Stimulated activated memory B cell treated with anti-CD40 and anti-IgM and Interleukin-4, amounts not matched to agents 10 μg/mL and 1 μg/mL and 100 μg/mL, for 72 hours (primary cell): ENCODE data around the gene NLN.
"Not testable (repeated sequence)": the region's sequence is repeated elsewhere in the genome, so short reads cannot be mapped to it uniquely, and the experiment has no call there.

Experiments used
- ATAC-seq: fragments of 150-1000 bp; cut with Tn5 transposase; 2 replicates; pipeline ENCODE4 v1.10.0; 2021
- H3K27ac Mint-ChIP-seq: one replicate; pipeline ENCODE4 v1.8.0; 2022; ENCODE audit warnings: mild to moderate bottlenecking, mixed read lengths
- H3K27me3 Mint-ChIP-seq: one replicate; pipeline ENCODE4 v1.8.0; 2022; ENCODE audit warnings: mixed read lengths
- H3K36me3 Mint-ChIP-seq: one replicate; pipeline ENCODE4 v1.8.0; 2022; ENCODE audit warnings: mixed read lengths
- H3K4me1 Mint-ChIP-seq: one replicate; pipeline ENCODE4 v1.8.0; 2022; ENCODE audit warnings: mixed read lengths
- H3K4me3 Mint-ChIP-seq: one replicate; pipeline ENCODE4 v1.8.0; 2022; ENCODE audit warnings: mild to moderate bottlenecking, moderate library complexity, mixed read lengths
- H3K9me3 Mint-ChIP-seq: one replicate; pipeline ENCODE4 v1.8.0; 2022; ENCODE audit warnings: mixed read lengths

Gene NLN

GRCh38 chr5:65721050-65721719 is 820 bp upstream of the NLN start:
- Mint-ChIP-seq H3K36me3 (peaks cover 4% of the 10 kb centered on the region), H3K9me3 (no peaks in the 10 kb centered on the region), H3K4me3 (peak overlapping the region; percentile 97), H3K27me3 (no peaks in the 10 kb centered on the region), H3K27ac (peak overlapping the region; percentile 95), H3K4me1 (peaks cover 16% of the 10 kb centered on the region)
- ATAC-seq = peak; percentile 57

DNA sequence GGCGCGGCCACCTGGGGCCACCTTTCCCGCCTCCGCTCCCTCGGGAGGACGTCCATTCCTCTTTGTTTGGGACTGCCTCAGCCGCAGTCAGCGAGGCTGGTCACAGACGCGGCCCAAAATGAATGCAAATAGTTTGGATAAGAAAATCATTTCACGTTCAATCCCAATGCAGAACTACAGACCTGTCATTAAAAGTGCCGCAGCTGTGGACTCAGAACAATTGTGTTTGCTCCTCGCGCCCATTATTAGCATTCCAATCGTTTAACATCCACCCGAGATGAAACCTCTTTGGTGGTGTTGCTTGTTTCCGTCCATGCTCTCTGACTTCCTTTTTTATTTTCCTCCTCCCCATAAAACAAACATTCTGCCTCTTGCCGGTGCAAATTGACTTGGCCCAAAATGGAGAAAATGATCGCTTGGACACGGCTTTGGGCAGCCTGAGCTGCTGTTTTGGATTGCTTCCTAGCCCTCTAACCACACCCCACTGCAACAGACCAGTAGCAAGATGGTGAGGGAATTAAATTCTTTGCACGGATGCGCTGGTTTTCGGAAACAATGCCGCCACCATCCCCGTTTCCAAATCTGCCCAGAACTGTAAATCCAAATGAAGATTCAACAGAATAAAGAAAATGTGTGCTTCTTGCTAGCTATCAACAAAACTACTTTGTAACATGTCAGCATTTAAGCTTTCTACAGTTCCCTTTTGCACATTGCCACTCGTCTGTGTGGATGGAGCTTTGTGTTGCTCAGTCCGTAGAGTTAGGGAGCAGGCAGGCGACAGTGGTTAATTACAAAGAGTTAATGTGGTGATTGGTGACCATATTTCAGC is 784 bp downstream of the NLN start:
- ATAC-seq = no peak
- Mint-ChIP-seq H3K4me1 (peaks cover 24% of the 10 kb centered on the region), H3K27ac (peak overlapping the region; percentile 95), H3K27me3 (no peaks in the 10 kb centered on the region), H3K36me3 (peaks cover 4% of the 10 kb centered on the region), H3K9me3 (no peaks in the 10 kb centered on the region), H3K4me3 (peak overlapping the region; percentile 97)

GRCh38 chr5:65727491-65728156 is 5.6 kb downstream of the NLN start:
- no peak for ATAC-seq
- no peaks in the 10 kb centered on the region for H3K9me3 Mint-ChIP-seq
- no peak overlapping the region for H3K27ac Mint-ChIP-seq
- H3K27me3 Mint-ChIP-seq = no peaks in the 10 kb centered on the region
- H3K4me3 Mint-ChIP-seq = no peak overlapping the region
- H3K36me3 Mint-ChIP-seq = peaks cover 5% of the 10 kb centered on the region
- peaks cover 28% of the 10 kb centered on the region for H3K4me1 Mint-ChIP-seq

DNA sequence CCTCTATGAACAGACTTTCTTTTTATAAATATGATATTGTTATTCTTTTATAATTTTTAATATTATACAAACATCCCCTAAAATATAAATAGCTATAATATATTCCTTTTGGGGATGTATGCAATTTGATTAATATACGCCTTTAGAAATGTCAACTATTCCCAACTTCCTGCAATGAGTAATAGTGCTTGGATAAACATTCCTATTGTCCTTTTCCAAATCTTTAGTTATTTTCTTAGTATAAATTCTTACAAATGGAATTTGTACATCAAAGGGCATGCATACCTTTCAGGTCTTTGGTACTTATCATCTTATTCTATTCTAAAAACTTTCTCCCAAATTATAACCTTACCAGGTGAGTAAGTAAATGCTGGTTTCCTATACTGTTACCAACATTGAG is 6.2 kb downstream of the NLN start:
- ATAC-seq = no peak
- Mint-ChIP-seq H3K27me3 (no peaks in the 10 kb centered on the region), H3K36me3 (peaks cover 5% of the 10 kb centered on the region), H3K4me3 (no peak overlapping the region), H3K27ac (no peak overlapping the region), H3K4me1 (peaks cover 22% of the 10 kb centered on the region), H3K9me3 (no peaks in the 10 kb centered on the region)

- Mint-ChIP-seq H3K4me1 (peaks cover 26% of the 10 kb centered on the region), H3K4me3 (no peak overlapping the region), H3K27ac (no peak overlapping the region), H3K27me3 (no peaks in the 10 kb centered on the region), H3K9me3 (peaks cover 3% of the 10 kb centered on the region), H3K36me3 (peaks cover 11% of the 10 kb centered on the region)
- ATAC-seq = no peak
Measured at GRCh38 chr5:65730910-65731309, 8.9 kb downstream of the NLN start.

DNA sequence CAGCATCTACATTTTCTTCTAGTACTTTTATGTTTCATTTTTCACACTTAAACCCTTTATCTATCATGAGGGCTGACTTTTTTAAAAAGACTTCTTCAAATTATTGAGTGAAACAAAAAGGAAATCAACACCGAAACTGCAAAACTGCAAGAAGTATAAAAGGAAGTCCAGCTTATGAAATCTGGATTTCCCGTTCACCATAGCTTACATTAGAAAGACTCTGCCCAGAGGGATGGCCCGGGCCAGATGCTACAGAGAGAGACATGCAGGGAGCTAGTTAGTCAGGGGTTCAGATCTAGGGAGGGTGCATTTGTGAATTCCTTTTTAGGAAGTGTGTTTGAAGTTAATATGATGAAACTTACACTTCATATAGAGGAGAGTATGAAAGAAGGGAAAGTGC is 10.0 kb downstream of the NLN start:
- not testable (repeated sequence) for H3K27ac Mint-ChIP-seq, ATAC-seq, H3K27me3 Mint-ChIP-seq, H3K4me3 Mint-ChIP-seq, H3K9me3 Mint-ChIP-seq
- Mint-ChIP-seq H3K4me1 (peaks cover 22% of the 10 kb centered on the region), H3K36me3 (peaks cover 11% of the 10 kb centered on the region)

- not testable (repeated sequence) for H3K27ac Mint-ChIP-seq, H3K9me3 Mint-ChIP-seq, H3K4me3 Mint-ChIP-seq, H3K27me3 Mint-ChIP-seq, ATAC-seq
- H3K36me3 Mint-ChIP-seq = peaks cover 11% of the 10 kb centered on the region
- peaks cover 19% of the 10 kb centered on the region for H3K4me1 Mint-ChIP-seq
Measured at GRCh38 chr5:65734196-65734775, 12.3 kb downstream of the NLN start.

GRCh38 chr5:65734921-65735320 is 12.9 kb downstream of the NLN start:
- H3K4me1 Mint-ChIP-seq = peaks cover 19% of the 10 kb centered on the region
- peaks cover 11% of the 10 kb centered on the region for H3K36me3 Mint-ChIP-seq
- no peak overlapping the region for H3K27ac Mint-ChIP-seq
- peaks cover 3% of the 10 kb centered on the region for H3K9me3 Mint-ChIP-seq
- no peak overlapping the region for H3K4me3 Mint-ChIP-seq
- ATAC-seq = peak; percentile 16
- H3K27me3 Mint-ChIP-seq = no peaks in the 10 kb centered on the region

- H3K36me3 Mint-ChIP-seq = peaks cover 11% of the 10 kb centered on the region
Measured at GRCh38 chr5:65736011-65736410, 14.0 kb downstream of the NLN start.

GRCh38 chr5:65737842-65738241 is 15.8 kb downstream of the NLN start:
- H3K4me3 Mint-ChIP-seq = no peak overlapping the region
- no peak for ATAC-seq
- H3K27me3 Mint-ChIP-seq = no peaks in the 10 kb centered on the region
- peaks cover 6% of the 10 kb centered on the region for H3K36me3 Mint-ChIP-seq
- H3K4me1 Mint-ChIP-seq = peaks cover 17% of the 10 kb centered on the region
- no peak overlapping the region for H3K27ac Mint-ChIP-seq
- peaks cover 3% of the 10 kb centered on the region for H3K9me3 Mint-ChIP-seq

More at GRCh38 chr5:65736011-65736410, 14.0 kb downstream of the NLN start:
- H3K4me3 Mint-ChIP-seq = no peak overlapping the region
- no peaks in the 10 kb centered on the region for H3K27me3 Mint-ChIP-seq
- no peak for ATAC-seq
- H3K4me1 Mint-ChIP-seq = peaks cover 19% of the 10 kb centered on the region
- no peak overlapping the region for H3K27ac Mint-ChIP-seq
- peaks cover 3% of the 10 kb centered on the region for H3K9me3 Mint-ChIP-seq

GRCh38 chr5:65738305-65738704 is 16.3 kb downstream of the NLN start:
- H3K4me1 Mint-ChIP-seq = peaks cover 18% of the 10 kb centered on the region
- no peak overlapping the region for H3K4me3 Mint-ChIP-seq
- H3K36me3 Mint-ChIP-seq = peaks cover 6% of the 10 kb centered on the region
- H3K27me3 Mint-ChIP-seq = no peaks in the 10 kb centered on the region
- no peak overlapping the region for H3K27ac Mint-ChIP-seq
- ATAC-seq = no peak
- H3K9me3 Mint-ChIP-seq = peaks cover 3% of the 10 kb centered on the region

DNA sequence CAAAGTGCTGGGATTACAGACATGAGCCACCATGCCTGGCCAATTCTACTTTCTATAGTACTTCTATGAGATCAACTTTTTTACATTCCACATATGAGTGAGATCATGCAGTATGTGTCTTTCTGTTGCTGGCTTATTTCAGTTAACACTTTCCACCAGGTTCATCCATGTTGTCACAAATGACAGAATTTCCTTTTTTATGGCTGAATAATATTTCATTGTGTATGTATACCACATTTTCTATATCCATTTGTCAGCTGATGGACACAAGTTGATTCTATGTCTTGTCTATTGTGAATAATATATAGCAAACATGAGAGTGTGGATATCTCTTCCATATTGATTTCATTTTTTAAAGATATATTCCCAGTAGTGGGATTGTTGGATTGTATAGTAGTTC is 17.2 kb downstream of the NLN start:
- Mint-ChIP-seq H3K27me3 (no peaks in the 10 kb centered on the region), H3K9me3 (peaks cover 3% of the 10 kb centered on the region), H3K36me3 (peaks cover 12% of the 10 kb centered on the region), H3K27ac (no peak overlapping the region), H3K4me3 (no peak overlapping the region), H3K4me1 (peaks cover 18% of the 10 kb centered on the region)
- ATAC-seq = no peak

GRCh38 chr5:65742565-65743231 is 20.7 kb downstream of the NLN start:
- Mint-ChIP-seq H3K4me3 (no peak overlapping the region), H3K27me3 (no peaks in the 10 kb centered on the region), H3K27ac (no peak overlapping the region), H3K9me3 (no peaks in the 10 kb centered on the region), H3K36me3 (peaks cover 5% of the 10 kb centered on the region), H3K4me1 (peaks cover 5% of the 10 kb centered on the region)
- no peak for ATAC-seq

GRCh38 chr5:65749221-65749844 is 27.3 kb downstream of the NLN start:
- ATAC-seq = no peak
- peaks cover 14% of the 10 kb centered on the region for H3K36me3 Mint-ChIP-seq
- H3K4me3 Mint-ChIP-seq = no peak overlapping the region
- H3K4me1 Mint-ChIP-seq = no peaks in the 10 kb centered on the region
- H3K27me3 Mint-ChIP-seq = no peaks in the 10 kb centered on the region
- peaks cover 4% of the 10 kb centered on the region for H3K9me3 Mint-ChIP-seq
- no peak overlapping the region for H3K27ac Mint-ChIP-seq
